Measurements from ENCODE around the gene GPD2.

DNA sequence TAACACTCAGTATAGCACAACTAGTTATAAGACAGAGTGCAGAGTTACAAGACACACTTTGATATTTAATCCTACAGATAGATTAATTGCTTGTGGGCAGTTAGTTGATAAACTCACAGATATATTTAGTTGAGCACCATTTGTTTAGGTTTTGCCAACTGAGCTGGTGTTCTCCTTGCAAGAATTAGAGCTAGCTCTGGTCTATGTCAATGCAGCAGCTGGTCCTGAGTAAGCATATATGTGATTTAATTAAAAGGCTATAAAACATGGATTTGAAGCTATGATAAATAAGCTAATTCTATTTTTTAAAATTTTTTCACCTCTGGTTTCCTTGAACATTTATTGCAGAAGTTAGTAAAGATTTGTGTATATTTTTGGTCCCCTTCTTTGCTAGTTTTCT is 35.6 kb downstream of the GPD2 start:
- TF ChIP-seq, protein P1, sequence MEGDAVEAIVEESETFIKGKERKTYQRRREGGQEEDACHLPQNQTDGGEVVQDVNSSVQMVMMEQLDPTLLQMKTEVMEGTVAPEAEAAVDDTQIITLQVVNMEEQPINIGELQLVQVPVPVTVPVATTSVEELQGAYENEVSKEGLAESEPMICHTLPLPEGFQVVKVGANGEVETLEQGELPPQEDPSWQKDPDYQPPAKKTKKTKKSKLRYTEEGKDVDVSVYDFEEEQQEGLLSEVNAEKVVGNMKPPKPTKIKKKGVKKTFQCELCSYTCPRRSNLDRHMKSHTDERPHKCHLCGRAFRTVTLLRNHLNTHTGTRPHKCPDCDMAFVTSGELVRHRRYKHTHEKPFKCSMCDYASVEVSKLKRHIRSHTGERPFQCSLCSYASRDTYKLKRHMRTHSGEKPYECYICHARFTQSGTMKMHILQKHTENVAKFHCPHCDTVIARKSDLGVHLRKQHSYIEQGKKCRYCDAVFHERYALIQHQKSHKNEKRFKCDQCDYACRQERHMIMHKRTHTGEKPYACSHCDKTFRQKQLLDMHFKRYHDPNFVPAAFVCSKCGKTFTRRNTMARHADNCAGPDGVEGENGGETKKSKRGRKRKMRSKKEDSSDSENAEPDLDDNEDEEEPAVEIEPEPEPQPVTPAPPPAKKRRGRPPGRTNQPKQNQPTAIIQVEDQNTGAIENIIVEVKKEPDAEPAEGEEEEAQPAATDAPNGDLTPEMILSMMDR (conservative IDR thresholded peaks at IDR 0.05 in 1 of 2, IDR thresholded peaks at IDR 0.05 in 1 of 2; ENCODE audit: extremely low read depth in 1 of 2, insufficient read depth in 1 of 2, low read depth in 1 of 2, low read length in 2 of 2): no peak
- TF ChIP-seq EZH2 (IDR thresholded peaks at IDR 0.05; ENCODE audit: borderline replicate concordance, low read length): no peak
